GM12891 (cell line): ENCODE data around the gene C7orf25.

ENCODE experiments used
- PAX5 ChIP-seq: IDR thresholded peaks from 2 replicates; pipeline ENCODE4 v1.6.1; 2011; ENCODE audit warnings: low read length, moderate library complexity, mild to moderate bottlenecking; ENCODE audit not compliant: insufficient read depth, severe bottlenecking
- POLR2A ChIP-seq: IDR thresholded peaks from 2 replicates; pipeline ENCODE4 v1.6.1; 2011; ENCODE audit warnings: low read depth, low read length, control low read depth
- POLR2AphosphoS5 ChIP-seq: IDR thresholded peaks from 2 replicates; pipeline ENCODE4 v1.6.1; 2011; ENCODE audit warnings: low read depth, low read length, control low read depth
- POU2F2 ChIP-seq: IDR thresholded peaks from 2 replicates; pipeline ENCODE4 v1.6.1; 2011; ENCODE audit warnings: low read depth, mild to moderate bottlenecking, control low read depth, low read length, moderate library complexity
- SPI1 ChIP-seq: IDR thresholded peaks from 2 replicates; pipeline ENCODE4 v1.6.1; 2011; ENCODE audit warnings: low read depth, low read length, control low read depth
- TAF1 ChIP-seq: IDR thresholded peaks from 2 replicates; pipeline ENCODE4 v1.6.1; 2011; ENCODE audit warnings: low read depth, low read length, control low read depth

- TF ChIP-seq POLR2AphosphoS5 (no peak), POLR2A (no peak), TAF1 (no peak), SPI1 (no peak), POU2F2 (no peak), PAX5 (no peak)
These were observed 31.5 kb downstream of the C7orf25 start for GRCh38 chr7:42880392-42880791.
